Neural progenitor cell (in vitro differentiated cells): ENCODE measurements around the gene MYO1E.

Experiments
- EZH2 ChIP-seq: fragments of 200-600 bp; sonication (generic); IDR thresholded peaks from 2 replicates; pipeline ENCODE4 v1.6.1; 2017; ENCODE audit warnings: antibody characterized with exemption, mild to moderate bottlenecking, moderate library complexity
- EZH2phosphoT487 ChIP-seq: fragments of 200-600 bp; sonication (generic); IDR thresholded peaks from 2 replicates; pipeline ENCODE4 v1.6.1; 2017; ENCODE audit warnings: antibody characterized with exemption

DNA sequence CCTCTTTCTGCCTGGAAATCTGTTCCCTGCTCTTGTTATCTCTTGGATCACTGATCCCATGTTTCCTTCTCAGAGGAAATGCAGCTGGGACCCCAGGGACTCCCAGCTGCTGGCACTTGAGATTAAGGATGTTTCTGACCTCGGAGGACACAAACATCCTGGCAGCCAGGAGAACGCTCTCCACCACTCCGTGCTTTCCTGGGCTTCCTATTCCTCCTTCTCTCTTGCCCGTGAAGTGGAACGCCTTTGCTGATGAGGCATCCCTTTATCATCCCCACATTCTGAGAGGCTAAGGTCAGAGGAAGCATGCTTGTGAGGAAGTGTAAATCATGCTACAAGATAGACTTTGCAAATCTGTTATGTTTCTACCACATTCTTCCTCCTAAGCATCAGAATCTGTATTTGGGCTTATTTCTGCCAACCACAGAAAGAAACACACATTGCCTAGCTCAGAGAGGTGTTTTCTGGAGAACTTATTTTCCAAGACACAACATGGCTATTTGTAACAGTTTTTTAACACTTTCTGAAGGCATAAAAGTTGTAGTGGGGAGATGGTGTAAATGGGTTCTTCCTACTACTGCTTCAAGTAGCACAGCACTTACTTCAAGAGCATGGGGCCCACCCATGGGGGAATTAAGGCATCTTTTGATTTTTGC, 191.6 kb downstream of the MYO1E start:
- no peak for TF ChIP-seq EZH2
- TF ChIP-seq EZH2phosphoT487 = no peak
